Measurements from ENCODE around the gene TMEM50A.
"Not testable (repeated sequence)": the region's sequence is repeated elsewhere in the genome, so short reads cannot be mapped to it uniquely, and the experiment has no call there.

DNA sequence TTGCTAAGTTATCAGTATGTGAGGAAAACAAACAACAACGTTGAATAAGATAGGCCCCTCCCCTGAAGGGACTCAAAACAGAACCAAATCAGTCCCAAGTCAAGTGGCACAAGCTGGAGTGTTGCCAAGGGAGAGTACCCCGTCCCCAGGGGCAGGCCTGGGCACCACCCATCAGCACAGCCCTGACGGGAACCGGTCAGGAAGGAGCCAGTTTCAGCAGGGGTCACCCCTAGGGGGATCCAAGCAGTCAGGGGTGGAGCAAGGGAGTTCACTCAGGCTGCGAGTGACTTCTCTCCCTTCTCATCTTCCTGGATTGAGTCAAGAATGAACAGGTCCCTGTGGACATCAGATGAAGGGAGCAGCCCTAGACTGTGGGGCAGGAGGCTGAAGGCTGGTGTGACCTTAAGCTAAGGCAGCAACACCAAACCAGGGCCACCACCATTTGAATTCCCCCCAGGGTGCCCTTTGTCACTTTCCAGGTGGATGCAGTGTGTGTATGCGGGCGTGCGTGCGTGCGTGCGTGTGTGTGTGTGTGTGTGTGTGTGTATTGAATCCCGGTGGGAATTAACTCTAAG is 67.7 kb downstream of the TMEM50A start:
- TF ChIP-seq CTCF (IDR thresholded peaks at IDR 0.05); ZFX (IDR thresholded peaks at IDR 0.05; ENCODE audit: borderline replicate concordance): not testable (repeated sequence)

Measured in 22Rv1 (cell line).